K562 (cell line): Measurements from ENCODE around the gene ASF1B. TPM values are rescaled to one million over a fixed set of nuclear protein-coding genes. Genes with fewer than 3 reads are reported as not detected.
A peak's percentile ranks its signal among the peaks of the same experiment; 100 is the strongest.

ENCODE experiments used
- ARID2 ChIP-seq: fragments of 450-650 bp; IDR thresholded peaks from 2 replicates; pipeline ENCODE4 v1.6.1; 2017; ENCODE audit warnings: antibody characterized with exemption, mild to moderate bottlenecking
- CBFA2T3 ChIP-seq: fragments of 450-650 bp; IDR thresholded peaks from 2 replicates; pipeline ENCODE4 v1.6.1; 2017
- GATAD2B ChIP-seq: fragments of 450-650 bp; IDR thresholded peaks from 2 replicates; pipeline ENCODE4 v1.6.1; 2017; ENCODE audit warnings: mild to moderate bottlenecking, borderline replicate concordance
- MEF2A ChIP-seq: IDR thresholded peaks from 2 replicates; pipeline ENCODE4 v1.6.1; 2011; ENCODE audit warnings: low read depth, mild to moderate bottlenecking, low read length, moderate library complexity; ENCODE audit not compliant: control insufficient read depth
- PHF20 ChIP-seq: fragments of 450-650 bp; IDR thresholded peaks from 2 replicates; pipeline ENCODE4 v1.6.1; 2018; ENCODE audit not compliant: partially characterized antibody
- PTRF ChIP-seq: fragments of 450-650 bp; IDR thresholded peaks from 2 replicates; pipeline ENCODE4 v1.6.1; 2016; ENCODE audit warnings: mild to moderate bottlenecking, missing genetic modification characterization, missing compliant biosample characterization
- SPI1 ChIP-seq: IDR thresholded peaks from 2 replicates; pipeline ENCODE4 v1.6.1; 2011; ENCODE audit warnings: low read depth, low read length, control low read depth, borderline replicate concordance
- XRCC3 ChIP-seq: fragments of 450-650 bp; IDR thresholded peaks from 2 replicates; pipeline ENCODE4 v1.6.1; 2017; ENCODE audit warnings: mild to moderate bottlenecking, moderate library complexity
- ZNF57 ChIP-seq: fragments of 450-650 bp; formaldehyde crosslinking; IDR thresholded peaks from 2 replicates; pipeline ENCODE4 v1.4.0; 2020; ENCODE audit warnings: mild to moderate bottlenecking, moderate library complexity
- polyA plus RNA-seq, 8 experiments: library from polyadenylated mRNA; depleted of rRNA in 4 of 8; stranded (reverse) in 5 of 8; unstranded in 3 of 8; fragments of >200 nt; fragmentation: Nextera tagmentation in 2 of 8; fragmentation: Illumina TruSeq in 1 of 8; extraction: Ambion mirVana in 2 of 8; extraction: Trizol in 1 of 8; gene quantifications; 2 replicates each; pipeline versions ENCODE4 v1.2.1 to v1.2.3, GENCODE V29; 2011 to 2014; ENCODE audit warnings: inconsistent platforms in 1 of 8, missing spikeins in 1 of 8
- total RNA-seq, 7 experiments: library from RNA; depleted of rRNA in 6 of 7; stranded (reverse); fragments of >200 nt in 6 of 7; fragmentation: Illumina TruSeq in 2 of 7; extraction: Trizol in 2 of 7; gene quantifications; 2 replicates each; pipeline versions ENCODE4 v1.2.1 to v1.2.3, GENCODE V29; 2011 to 2021; ENCODE audit warnings: low replicate concordance in 1 of 7
- TF ChIP-seq, protein P1 (sequence below): fragments of 250-450 bp; sonication (Bioruptor Pico); IDR thresholded peaks from 2 replicates; pipeline ENCODE4 v1.5.0; 2021; ENCODE audit warnings: mild to moderate bottlenecking, borderline replicate concordance
- TF ChIP-seq, protein P2 (sequence below), 2 experiments: fragments of 450-650 bp; IDR thresholded peaks; 2 replicates each; pipeline ENCODE4 v1.6.1; 2016; ENCODE audit warnings: mild to moderate bottlenecking in 2 of 2, borderline replicate concordance in 1 of 2, low read depth in 1 of 2, moderate library complexity in 1 of 2
- TF ChIP-seq, protein P3 (sequence below): fragments of 250-450 bp; sonication (Bioruptor Pico); IDR thresholded peaks from 2 replicates; pipeline ENCODE4 v1.8.0; 2021; ENCODE audit warnings: moderate library complexity, mild to moderate bottlenecking, inconsistent platforms
- TF ChIP-seq, protein P4 (sequence below), 2 experiments: fragments of 150-350 bp in 1 of 2; IDR thresholded peaks; 2 replicates each; pipeline ENCODE4 v1.6.1; 2012 to 2016; ENCODE audit warnings: low read depth in 2 of 2, low read length in 2 of 2, mild to moderate bottlenecking in 1 of 2, moderate library complexity in 1 of 2

The ASF1B gene
- total and polyA plus RNA-seq, 9 of the 15 experiments (the other 6 are each of a cell fraction or from before 2014, with no cell fraction given): 6.0 to 69.4 (median 53.3) TPM

DNA sequence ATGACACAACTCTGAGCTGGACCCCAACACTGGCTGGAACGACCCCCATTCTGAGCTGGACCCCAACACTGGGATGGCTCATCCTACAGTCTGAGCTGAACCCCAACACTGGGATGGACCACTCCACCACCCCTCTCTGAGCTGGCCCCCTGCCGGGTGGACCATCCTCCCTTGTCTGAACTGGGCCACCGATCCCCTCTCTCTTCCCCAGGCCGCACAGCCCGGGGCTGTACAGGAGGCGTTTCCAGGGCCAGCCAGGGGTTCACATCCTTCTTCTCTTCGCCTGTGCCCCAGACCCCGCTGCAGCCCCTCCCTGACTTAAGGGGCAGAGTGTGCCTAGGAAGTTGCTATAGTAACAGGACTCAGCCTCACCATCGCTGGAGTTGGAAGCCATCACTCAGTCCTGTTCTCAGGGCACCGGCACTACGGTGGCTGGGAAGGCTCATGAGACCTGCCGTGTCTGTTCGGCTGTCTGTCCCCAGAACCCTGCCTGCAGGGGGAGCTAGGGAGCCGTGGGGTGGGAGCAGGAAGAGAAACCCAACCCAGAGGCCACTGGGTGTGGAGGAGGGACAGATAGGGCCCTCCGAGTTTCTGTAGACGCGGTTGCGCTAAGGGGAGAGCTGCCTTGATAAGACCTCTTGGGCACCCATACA, 22.5 kb downstream of the ASF1B start (continued):
- no peak for TF ChIP-seq XRCC3
- TF ChIP-seq GATAD2B: 0 out of 2 replicates have a peak, but pooled peaks have one; percentile 45
- no peak for TF ChIP-seq ZNF57 (CRISPR knock-in tag)
- no peak for TF ChIP-seq MEF2A
- no peak for TF ChIP-seq ARID2
- no peak for TF ChIP-seq CBFA2T3
- TF ChIP-seq, protein P1, sequence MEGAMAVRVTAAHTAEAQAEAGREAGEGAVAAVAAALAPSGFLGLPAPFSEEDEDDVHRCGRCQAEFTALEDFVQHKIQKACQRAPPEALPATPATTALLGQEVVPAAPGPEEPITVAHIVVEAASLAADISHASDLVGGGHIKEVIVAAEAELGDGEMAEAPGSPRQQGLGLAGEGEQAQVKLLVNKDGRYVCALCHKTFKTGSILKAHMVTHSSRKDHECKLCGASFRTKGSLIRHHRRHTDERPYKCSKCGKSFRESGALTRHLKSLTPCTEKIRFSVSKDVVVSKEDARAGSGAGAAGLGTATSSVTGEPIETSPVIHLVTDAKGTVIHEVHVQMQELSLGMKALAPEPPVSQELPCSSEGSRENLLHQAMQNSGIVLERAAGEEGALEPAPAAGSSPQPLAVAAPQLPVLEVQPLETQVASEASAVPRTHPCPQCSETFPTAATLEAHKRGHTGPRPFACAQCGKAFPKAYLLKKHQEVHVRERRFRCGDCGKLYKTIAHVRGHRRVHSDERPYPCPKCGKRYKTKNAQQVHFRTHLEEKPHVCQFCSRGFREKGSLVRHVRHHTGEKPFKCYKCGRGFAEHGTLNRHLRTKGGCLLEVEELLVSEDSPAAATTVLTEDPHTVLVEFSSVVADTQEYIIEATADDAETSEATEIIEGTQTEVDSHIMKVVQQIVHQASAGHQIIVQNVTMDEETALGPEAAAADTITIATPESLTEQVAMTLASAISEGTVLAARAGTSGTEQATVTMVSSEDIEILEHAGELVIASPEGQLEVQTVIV (CRISPR knock-in tag): no peak
- TF ChIP-seq, protein P2, sequence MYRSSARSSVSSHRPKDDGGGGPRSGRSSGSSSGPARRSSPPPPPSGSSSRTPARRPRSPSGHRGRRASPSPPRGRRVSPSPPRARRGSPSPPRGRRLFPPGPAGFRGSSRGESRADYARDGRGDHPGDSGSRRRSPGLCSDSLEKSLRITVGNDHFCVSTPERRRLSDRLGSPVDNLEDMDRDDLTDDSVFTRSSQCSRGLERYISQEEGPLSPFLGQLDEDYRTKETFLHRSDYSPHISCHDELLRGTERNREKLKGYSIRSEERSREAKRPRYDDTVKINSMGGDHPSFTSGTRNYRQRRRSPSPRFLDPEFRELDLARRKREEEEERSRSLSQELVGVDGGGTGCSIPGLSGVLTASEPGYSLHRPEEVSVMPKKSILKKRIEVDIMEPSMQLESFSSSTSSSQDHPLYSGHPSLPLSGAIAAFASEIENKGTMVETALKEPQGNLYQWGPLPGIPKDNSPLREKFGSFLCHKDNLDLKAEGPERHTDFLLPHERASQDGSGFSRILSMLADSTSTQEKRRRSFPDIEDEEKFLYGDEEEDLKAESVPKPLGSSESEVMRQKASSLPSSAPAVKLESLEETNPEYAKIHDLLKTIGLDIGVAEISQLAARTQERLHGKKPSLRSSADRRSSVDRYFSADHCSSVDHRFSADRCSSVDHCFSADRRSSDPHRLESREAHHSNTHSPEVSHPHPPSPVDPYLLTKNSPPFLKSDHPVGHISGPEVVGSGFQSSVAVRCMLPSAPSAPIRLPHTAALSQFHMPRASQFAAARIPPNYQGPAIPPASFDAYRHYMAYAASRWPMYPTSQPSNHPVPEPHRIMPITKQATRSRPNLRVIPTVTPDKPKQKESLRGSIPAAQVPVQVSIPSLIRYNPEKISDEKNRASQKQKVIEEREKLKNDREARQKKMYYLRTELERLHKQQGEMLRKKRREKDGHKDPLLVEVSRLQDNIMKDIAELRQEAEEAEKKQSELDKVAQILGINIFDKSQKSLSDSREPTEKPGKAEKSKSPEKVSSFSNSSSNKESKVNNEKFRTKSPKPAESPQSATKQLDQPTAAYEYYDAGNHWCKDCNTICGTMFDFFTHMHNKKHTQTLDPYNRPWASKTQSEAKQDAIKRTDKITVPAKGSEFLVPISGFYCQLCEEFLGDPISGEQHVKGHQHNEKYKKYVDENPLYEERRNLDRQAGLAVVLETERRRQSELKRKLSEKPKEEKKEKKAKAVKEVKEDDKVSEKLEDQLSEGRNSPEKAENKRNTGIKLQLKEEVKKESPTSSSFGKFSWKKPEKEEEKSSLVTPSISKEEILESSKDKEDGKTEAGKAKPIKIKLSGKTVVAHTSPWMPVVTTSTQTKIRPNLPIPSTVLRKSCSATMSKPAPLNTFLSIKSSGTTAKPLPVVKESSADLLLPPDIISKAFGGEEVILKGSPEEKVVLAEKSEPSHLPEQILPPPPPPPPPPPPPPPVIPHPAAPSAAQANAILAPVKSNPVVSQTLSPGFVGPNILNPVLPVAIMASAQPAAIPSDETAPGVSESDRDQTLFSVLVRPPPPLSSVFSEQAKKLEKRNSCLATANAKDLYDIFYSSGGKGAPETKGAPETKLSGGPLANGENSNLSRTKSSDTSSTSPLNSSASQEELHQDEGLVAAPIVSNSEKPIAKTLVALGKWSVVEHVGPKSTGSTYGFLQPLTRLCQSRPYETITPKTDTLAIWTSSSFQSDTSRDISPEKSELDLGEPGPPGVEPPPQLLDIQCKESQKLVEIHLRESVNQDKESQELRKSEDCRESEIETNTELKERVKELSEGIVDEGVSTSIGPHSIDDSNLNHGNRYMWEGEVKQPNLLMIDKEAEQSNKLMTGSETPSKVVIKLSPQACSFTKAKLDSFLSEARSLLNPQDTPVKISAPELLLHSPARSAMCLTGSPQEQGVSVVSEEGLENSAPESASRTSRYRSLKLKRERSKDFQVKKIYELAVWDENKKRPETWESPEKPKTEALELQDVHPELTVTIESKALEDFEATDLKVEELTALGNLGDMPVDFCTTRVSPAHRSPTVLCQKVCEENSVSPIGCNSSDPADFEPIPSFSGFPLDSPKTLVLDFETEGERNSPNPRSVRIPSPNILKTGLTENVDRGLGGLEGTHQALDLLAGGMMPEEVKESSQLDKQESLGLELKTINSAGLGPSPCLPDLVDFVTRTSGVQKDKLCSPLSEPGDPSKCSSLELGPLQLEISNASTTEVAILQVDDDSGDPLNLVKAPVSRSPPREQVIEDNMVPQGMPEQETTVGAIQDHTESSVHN (IDR thresholded peaks at IDR 0.05; ENCODE audit: borderline replicate concordance in 1 of 2, low read depth in 1 of 2): no peak
- TF ChIP-seq PHF20: no peak
- TF ChIP-seq, protein P3, sequence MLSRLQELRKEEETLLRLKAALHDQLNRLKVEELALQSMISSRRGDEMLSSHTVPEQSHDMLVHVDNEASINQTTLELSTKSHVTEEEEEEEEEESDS (CRISPR knock-in tag): no peak
- TF ChIP-seq SPI1: no peak
- TF ChIP-seq PTRF (tag): no peak
- TF ChIP-seq, protein P4, sequence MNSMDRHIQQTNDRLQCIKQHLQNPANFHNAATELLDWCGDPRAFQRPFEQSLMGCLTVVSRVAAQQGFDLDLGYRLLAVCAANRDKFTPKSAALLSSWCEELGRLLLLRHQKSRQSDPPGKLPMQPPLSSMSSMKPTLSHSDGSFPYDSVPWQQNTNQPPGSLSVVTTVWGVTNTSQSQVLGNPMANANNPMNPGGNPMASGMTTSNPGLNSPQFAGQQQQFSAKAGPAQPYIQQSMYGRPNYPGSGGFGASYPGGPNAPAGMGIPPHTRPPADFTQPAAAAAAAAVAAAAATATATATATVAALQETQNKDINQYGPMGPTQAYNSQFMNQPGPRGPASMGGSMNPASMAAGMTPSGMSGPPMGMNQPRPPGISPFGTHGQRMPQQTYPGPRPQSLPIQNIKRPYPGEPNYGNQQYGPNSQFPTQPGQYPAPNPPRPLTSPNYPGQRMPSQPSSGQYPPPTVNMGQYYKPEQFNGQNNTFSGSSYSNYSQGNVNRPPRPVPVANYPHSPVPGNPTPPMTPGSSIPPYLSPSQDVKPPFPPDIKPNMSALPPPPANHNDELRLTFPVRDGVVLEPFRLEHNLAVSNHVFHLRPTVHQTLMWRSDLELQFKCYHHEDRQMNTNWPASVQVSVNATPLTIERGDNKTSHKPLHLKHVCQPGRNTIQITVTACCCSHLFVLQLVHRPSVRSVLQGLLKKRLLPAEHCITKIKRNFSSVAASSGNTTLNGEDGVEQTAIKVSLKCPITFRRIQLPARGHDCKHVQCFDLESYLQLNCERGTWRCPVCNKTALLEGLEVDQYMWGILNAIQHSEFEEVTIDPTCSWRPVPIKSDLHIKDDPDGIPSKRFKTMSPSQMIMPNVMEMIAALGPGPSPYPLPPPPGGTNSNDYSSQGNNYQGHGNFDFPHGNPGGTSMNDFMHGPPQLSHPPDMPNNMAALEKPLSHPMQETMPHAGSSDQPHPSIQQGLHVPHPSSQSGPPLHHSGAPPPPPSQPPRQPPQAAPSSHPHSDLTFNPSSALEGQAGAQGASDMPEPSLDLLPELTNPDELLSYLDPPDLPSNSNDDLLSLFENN (IDR thresholded peaks at IDR 0.05; ENCODE audit: low read depth in 2 of 2, low read length in 2 of 2): no peak
